GM23338 (cell line): Measurements from ENCODE around the gene CNTN1.

Experiments used
- CREB1 ChIP-seq: fragments of 250-450 bp; sonication (Bioruptor Pico); IDR thresholded peaks from 2 replicates; pipeline ENCODE4 v1.5.0; 2020; ENCODE audit warnings: low read depth, mild to moderate bottlenecking, moderate library complexity
- EZH2 ChIP-seq: fragments of 200-600 bp; sonication (generic); IDR thresholded peaks from one replicate; pipeline ENCODE4 v1.8.0; 2017; ENCODE audit warnings: antibody characterized with exemption, mild to moderate bottlenecking, low read depth; ENCODE audit not compliant: unreplicated experiment
- POLR2AphosphoS5 ChIP-seq: IDR thresholded peaks from 2 replicates; pipeline ENCODE4 v1.6.1; 2016; ENCODE audit warnings: antibody characterized with exemption, low read depth
- ZNF331 ChIP-seq: fragments of 250-450 bp; sonication (Bioruptor Pico); IDR thresholded peaks from 2 replicates; pipeline ENCODE4 v1.5.0; 2020; ENCODE audit warnings: low read depth, mild to moderate bottlenecking, moderate library complexity
- TF ChIP-seq, protein P1 (sequence below), 2 experiments: fragments of 200-600 bp in 1 of 2; sonication (generic) in 1 of 2; conservative IDR thresholded peaks; 2 replicates each; pipeline versions ENCODE4 v1.5.1 to v1.6.1; 2016 to 2017; ENCODE audit warnings: antibody characterized with exemption in 2 of 2, low read depth in 2 of 2, mild to moderate bottlenecking in 2 of 2, moderate library complexity in 1 of 2

- TF ChIP-seq, protein P1, sequence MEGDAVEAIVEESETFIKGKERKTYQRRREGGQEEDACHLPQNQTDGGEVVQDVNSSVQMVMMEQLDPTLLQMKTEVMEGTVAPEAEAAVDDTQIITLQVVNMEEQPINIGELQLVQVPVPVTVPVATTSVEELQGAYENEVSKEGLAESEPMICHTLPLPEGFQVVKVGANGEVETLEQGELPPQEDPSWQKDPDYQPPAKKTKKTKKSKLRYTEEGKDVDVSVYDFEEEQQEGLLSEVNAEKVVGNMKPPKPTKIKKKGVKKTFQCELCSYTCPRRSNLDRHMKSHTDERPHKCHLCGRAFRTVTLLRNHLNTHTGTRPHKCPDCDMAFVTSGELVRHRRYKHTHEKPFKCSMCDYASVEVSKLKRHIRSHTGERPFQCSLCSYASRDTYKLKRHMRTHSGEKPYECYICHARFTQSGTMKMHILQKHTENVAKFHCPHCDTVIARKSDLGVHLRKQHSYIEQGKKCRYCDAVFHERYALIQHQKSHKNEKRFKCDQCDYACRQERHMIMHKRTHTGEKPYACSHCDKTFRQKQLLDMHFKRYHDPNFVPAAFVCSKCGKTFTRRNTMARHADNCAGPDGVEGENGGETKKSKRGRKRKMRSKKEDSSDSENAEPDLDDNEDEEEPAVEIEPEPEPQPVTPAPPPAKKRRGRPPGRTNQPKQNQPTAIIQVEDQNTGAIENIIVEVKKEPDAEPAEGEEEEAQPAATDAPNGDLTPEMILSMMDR (conservative IDR thresholded peaks at IDR 0.05; ENCODE audit: low read depth in 2 of 2), result no peak
- TF ChIP-seq POLR2AphosphoS5 (no peak), ZNF331 (CRISPR knock-in tag) (no peak), EZH2 (no peak), CREB1 (CRISPR knock-in tag) (no peak)
Measured at GRCh38 chr12:41018010-41018409, 325.8 kb downstream of the CNTN1 start.
